ENCODE results near the gene TACC3. TPM values are rescaled to one million over a fixed set of nuclear protein-coding genes. Genes with fewer than 3 reads are reported as not detected.

The TACC3 gene
- total RNA-seq, 1 donor = 4.0 TPM

DNA sequence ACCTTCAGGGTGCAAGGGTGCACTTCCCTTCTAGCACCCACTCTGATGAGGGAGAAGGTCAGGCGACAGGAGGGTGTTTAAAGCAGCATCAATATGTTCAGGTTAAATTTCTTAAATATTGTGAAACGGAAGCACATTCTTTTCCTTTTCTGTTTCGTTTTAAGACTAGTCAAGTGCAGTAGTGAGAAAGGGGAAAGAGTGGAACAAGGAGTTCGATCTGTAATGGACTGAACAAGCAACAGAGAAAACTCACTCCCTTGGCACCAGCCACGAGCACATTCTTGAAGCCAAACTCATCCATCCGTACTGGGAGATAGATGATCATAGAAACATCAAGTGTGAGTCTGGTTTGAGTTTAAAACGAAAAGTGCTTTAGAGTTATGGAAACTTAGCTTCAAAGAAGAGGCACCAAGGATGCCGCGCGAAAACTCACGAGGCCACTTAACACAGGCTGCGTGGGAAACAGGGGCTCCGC lies 38.0 kb upstream of the TACC3 start:
- Histone ChIP-seq H4K20me1 (ENCODE audit: insufficient read depth, low read length) (no peaks in the 10 kb centered on the region), H3K79me2 (ENCODE audit: insufficient read depth, low read length) (no peaks in the 10 kb centered on the region), H3K36me3 (ENCODE audit: insufficient read depth, low read length) (no peaks in the 10 kb centered on the region), H3K4me3 (ENCODE audit: insufficient read depth, low read length) (peak overlapping the region; percentile 73), H3K4me1 (ENCODE audit: insufficient read depth, low read length) (peaks cover 8% of the 10 kb centered on the region), H2AFZ (ENCODE audit: low read length) (peak overlapping the region; percentile 83), H3K4me2 (ENCODE audit: insufficient read depth, low read length) (peak overlapping the region; percentile 89), H3K27me3 (ENCODE audit: insufficient read depth, low read length) (no peaks in the 10 kb centered on the region), H3K9me3 (ENCODE audit: low read depth, low read length) (no peaks in the 10 kb centered on the region), H3K27ac (ENCODE audit: low read depth, low read length) (peak overlapping the region; percentile 85)
- TF ChIP-seq, protein P1, sequence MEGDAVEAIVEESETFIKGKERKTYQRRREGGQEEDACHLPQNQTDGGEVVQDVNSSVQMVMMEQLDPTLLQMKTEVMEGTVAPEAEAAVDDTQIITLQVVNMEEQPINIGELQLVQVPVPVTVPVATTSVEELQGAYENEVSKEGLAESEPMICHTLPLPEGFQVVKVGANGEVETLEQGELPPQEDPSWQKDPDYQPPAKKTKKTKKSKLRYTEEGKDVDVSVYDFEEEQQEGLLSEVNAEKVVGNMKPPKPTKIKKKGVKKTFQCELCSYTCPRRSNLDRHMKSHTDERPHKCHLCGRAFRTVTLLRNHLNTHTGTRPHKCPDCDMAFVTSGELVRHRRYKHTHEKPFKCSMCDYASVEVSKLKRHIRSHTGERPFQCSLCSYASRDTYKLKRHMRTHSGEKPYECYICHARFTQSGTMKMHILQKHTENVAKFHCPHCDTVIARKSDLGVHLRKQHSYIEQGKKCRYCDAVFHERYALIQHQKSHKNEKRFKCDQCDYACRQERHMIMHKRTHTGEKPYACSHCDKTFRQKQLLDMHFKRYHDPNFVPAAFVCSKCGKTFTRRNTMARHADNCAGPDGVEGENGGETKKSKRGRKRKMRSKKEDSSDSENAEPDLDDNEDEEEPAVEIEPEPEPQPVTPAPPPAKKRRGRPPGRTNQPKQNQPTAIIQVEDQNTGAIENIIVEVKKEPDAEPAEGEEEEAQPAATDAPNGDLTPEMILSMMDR (IDR thresholded peaks at IDR 0.05; ENCODE audit: extremely low read depth, low read depth, low read length) = no peak
- peak; percentile 95 for DNase-seq (ENCODE audit: insufficient read length, low spot score, missing footprints)

DNA sequence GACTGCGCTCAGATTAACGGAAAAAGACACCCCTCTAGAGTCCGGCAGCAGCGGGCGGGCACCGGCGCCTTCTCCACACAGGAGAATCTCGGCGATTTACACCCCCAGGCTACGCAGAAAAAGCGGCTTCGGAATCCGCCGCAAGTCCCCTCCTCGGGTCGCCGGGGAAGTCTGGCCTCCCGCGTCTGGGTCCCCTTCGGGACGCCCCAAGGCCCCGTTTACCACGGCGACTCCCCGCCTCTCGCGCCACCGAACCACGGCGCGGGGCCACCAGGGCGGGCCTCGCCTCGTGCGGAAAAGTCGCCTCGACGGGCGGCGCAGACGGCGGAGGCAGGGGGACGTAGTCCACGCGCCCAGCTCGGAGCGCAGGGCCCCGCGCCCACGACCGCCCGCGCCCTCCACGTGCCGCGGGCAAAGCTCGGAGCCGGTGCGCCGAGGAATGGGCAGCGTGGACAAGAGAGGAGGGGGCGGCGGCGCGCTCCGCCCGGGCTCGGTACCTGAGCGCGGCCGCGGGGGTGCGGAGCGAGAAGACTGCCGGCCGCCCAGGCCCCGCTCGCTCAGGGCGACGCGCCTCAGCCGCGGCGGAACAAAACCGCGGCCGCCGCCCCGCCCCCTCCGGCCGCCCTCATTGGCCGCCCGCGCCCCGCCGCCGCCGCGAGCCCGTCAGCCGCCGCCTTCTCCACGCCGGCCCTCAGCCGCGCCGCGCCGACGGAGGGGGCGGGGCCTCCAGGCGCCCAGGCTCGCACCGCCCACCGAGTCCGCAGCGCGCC lies 37.4 kb upstream of the TACC3 start, which contains the start of gene FAM53A:
Gene FAM53A (minus strand): TSS at position 578 of the 770 bp plus-strand sequence. CDS start 15,572 bp downstream, outside the sequence.
- peak; percentile 99 for DNase-seq (ENCODE audit: insufficient read length, low spot score, missing footprints)
- Histone ChIP-seq H3K9me3 (ENCODE audit: low read depth, low read length) (no peaks in the 10 kb centered on the region), H3K4me1 (ENCODE audit: insufficient read depth, low read length) (peaks cover 8% of the 10 kb centered on the region), H2AFZ (ENCODE audit: low read length) (peak within 1 kb of the TSS; percentile 83), H3K27ac (ENCODE audit: low read depth, low read length) (peak within 1 kb of the TSS; percentile 85), H3K27me3 (ENCODE audit: insufficient read depth, low read length) (no peaks in the 10 kb centered on the region), H3K4me2 (ENCODE audit: insufficient read depth, low read length) (peak within 1 kb of the TSS; percentile 89), H3K4me3 (ENCODE audit: insufficient read depth, low read length) (peak within 1 kb of the TSS; percentile 74), H4K20me1 (ENCODE audit: insufficient read depth, low read length) (no peaks in the 10 kb centered on the region), H3K36me3 (ENCODE audit: insufficient read depth, low read length) (peaks cover 2% of the 10 kb centered on the region), H3K79me2 (ENCODE audit: insufficient read depth, low read length) (no peaks in the 10 kb centered on the region)
- TF ChIP-seq, protein P1 (IDR thresholded peaks at IDR 0.05; ENCODE audit: extremely low read depth, low read depth, low read length) = no peak

DNA sequence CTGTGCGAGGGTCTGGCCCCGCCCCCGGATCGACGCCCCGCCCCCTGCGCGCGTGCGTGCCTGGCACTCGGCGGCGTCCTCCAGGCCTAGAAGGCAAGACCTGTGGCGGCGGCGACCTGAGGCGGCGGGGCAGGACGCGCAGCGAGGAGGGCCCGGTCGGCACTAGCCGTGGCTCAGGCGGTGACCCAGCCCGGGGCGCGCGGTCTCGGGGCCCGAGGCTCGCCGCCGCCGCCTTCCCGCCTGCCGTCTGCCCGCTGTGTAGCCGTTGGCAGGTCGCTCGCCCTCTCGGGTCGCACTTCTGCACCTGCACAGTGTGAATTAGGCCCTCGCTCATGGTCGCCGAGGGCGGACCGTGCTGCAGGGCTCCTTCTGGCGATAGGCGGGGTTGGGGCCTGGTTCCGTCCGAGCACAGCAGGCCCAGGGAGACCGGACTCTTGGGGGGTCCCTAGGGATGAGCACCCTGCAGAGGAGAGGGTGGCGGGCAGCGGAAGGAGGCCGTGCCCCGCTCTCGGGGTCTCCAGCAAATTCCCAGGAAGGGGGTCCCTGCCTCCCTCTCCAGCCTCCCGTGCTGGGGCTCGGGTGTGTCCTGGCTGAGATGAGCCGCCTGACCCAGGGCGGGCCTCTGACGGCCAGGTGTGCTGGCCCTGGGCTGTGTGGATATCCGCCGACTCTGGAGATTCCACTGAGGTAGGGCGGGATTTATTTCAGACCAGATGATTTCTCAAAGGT lies 36.7 kb upstream of the TACC3 start:
- TF ChIP-seq, protein P1 (IDR thresholded peaks at IDR 0.05; ENCODE audit: extremely low read depth, low read depth, low read length) = no peak
- peak overlapping the region; percentile 74 for H3K4me3 ChIP-seq (ENCODE audit: insufficient read depth, low read length)
- no peak overlapping the region for H2AFZ ChIP-seq (ENCODE audit: low read length)
- no peaks in the 10 kb centered on the region for H3K79me2 ChIP-seq (ENCODE audit: insufficient read depth, low read length)
- no peak overlapping the region for H3K27ac ChIP-seq (ENCODE audit: low read depth, low read length)
- no peaks in the 10 kb centered on the region for H3K27me3 ChIP-seq (ENCODE audit: insufficient read depth, low read length)
- peak; percentile 53 for DNase-seq (ENCODE audit: insufficient read length, low spot score, missing footprints)
- peaks cover 2% of the 10 kb centered on the region for H3K36me3 ChIP-seq (ENCODE audit: insufficient read depth, low read length)
- H4K20me1 ChIP-seq (ENCODE audit: insufficient read depth, low read length) = no peaks in the 10 kb centered on the region
- no peaks in the 10 kb centered on the region for H3K9me3 ChIP-seq (ENCODE audit: low read depth, low read length)
- peak overlapping the region; percentile 81 for H3K4me2 ChIP-seq (ENCODE audit: insufficient read depth, low read length)
- peaks cover 8% of the 10 kb centered on the region for H3K4me1 ChIP-seq (ENCODE audit: insufficient read depth, low read length)
